H9 (cell line): ENCODE results near the gene DEPP1. TPM values are rescaled to one million over a fixed set of nuclear protein-coding genes. Genes with fewer than 3 reads are reported as not detected.

Experiments used
- DNase-seq: peaks from one replicate; pipeline ENCODE4 v3.0.0-alpha.2; 2017
- H2AFZ ChIP-seq: one replicate; pipeline ENCODE4 v1.6.1; 2013; ENCODE audit warnings: mild to moderate bottlenecking, low read length, control low read depth, moderate library complexity
- H2AK5ac ChIP-seq: 2 replicates; pipeline ENCODE4 v1.6.1; 2013; ENCODE audit warnings: low read length, control low read depth, mixed read lengths; ENCODE audit not compliant: insufficient read length
- H2BK120ac ChIP-seq: one replicate; pipeline ENCODE4 v1.6.1; 2013; ENCODE audit warnings: low read depth, mild to moderate bottlenecking, low read length, control low read depth, inconsistent platforms; ENCODE audit not compliant: poor library complexity, severe bottlenecking
- H2BK12ac ChIP-seq: 2 replicates; pipeline ENCODE4 v1.6.1; 2013; ENCODE audit warnings: low read length, control low read depth, mixed read lengths, low read depth; ENCODE audit not compliant: insufficient read length
- H2BK15ac ChIP-seq: 2 replicates; pipeline ENCODE4 v1.6.1; 2013; ENCODE audit warnings: low read depth, low read length, control low read depth
- H2BK20ac ChIP-seq: one replicate; pipeline ENCODE4 v1.6.1; 2013; ENCODE audit warnings: low read depth, mild to moderate bottlenecking, low read length, control low read depth, inconsistent platforms; ENCODE audit not compliant: poor library complexity, severe bottlenecking
- H2BK5ac ChIP-seq: 2 replicates; pipeline ENCODE4 v1.6.1; 2013; ENCODE audit warnings: low read length, control low read depth, mixed read lengths; ENCODE audit not compliant: insufficient read length
- H3K14ac ChIP-seq: 2 replicates; pipeline ENCODE4 v1.6.1; 2013; ENCODE audit warnings: low read length, control low read depth; ENCODE audit not compliant: insufficient read depth
- H3K18ac ChIP-seq: 2 replicates; pipeline ENCODE4 v1.6.1; 2013; ENCODE audit warnings: low read depth, mild to moderate bottlenecking, mixed read lengths, low read length, control low read depth; ENCODE audit not compliant: insufficient read length
- H3K23ac ChIP-seq: 2 replicates; pipeline ENCODE4 v1.6.1; 2013; ENCODE audit warnings: low read length, control low read depth, mixed read lengths, low read depth; ENCODE audit not compliant: insufficient read length
- H3K23me2 ChIP-seq: 2 replicates; pipeline ENCODE4 v1.6.1; 2013; ENCODE audit warnings: low read depth, mild to moderate bottlenecking, mixed read lengths, low read length, control low read depth; ENCODE audit not compliant: insufficient read length, poor library complexity, severe bottlenecking
- H3K27ac ChIP-seq: 2 replicates; pipeline ENCODE4 v1.5.1; 2013; ENCODE audit warnings: low read length, control low read depth, mixed read lengths, low read depth; ENCODE audit not compliant: insufficient read length
- H3K27me3 ChIP-seq: 2 replicates; pipeline ENCODE4 v1.6.1; 2013; ENCODE audit warnings: low read length, control low read depth, inconsistent platforms; ENCODE audit not compliant: insufficient read depth
- H3K4ac ChIP-seq: 2 replicates; pipeline ENCODE4 v1.6.1; 2013; ENCODE audit warnings: low read depth, mild to moderate bottlenecking, control low read depth, inconsistent platforms, low read length, moderate library complexity
- H3K4me1 ChIP-seq: 2 replicates; pipeline ENCODE4 v1.6.1; 2013; ENCODE audit warnings: low read length, control low read depth, inconsistent platforms; ENCODE audit not compliant: insufficient read depth
- H3K4me2 ChIP-seq: 2 replicates; pipeline ENCODE4 v1.6.1; 2013; ENCODE audit warnings: low read length, control low read depth, mixed read lengths; ENCODE audit not compliant: insufficient read length, insufficient read depth
- H3K56ac ChIP-seq: 2 replicates; pipeline ENCODE4 v1.6.1; 2013; ENCODE audit warnings: low read depth, mild to moderate bottlenecking, mixed read lengths, low read length, control low read depth; ENCODE audit not compliant: insufficient read length
- H3K79me1 ChIP-seq: 2 replicates; pipeline ENCODE4 v1.6.1; 2013; ENCODE audit warnings: low read depth, mild to moderate bottlenecking, moderate library complexity, low read length, control low read depth, inconsistent platforms; ENCODE audit not compliant: insufficient read depth, poor library complexity, severe bottlenecking
- H3K79me2 ChIP-seq: 2 replicates; pipeline ENCODE4 v1.6.1; 2013; ENCODE audit warnings: low read length, control low read depth, inconsistent platforms; ENCODE audit not compliant: insufficient read depth
- H3K9ac ChIP-seq: 2 replicates; pipeline ENCODE4 v1.6.1; 2013; ENCODE audit warnings: low read length, control low read depth, mixed read lengths; ENCODE audit not compliant: insufficient read length; ENCODE audit errors: extremely low read depth
- H3K9me3 ChIP-seq: one replicate; pipeline ENCODE4 v1.6.1; 2013; ENCODE audit warnings: low read depth, low read length, inconsistent platforms; ENCODE audit not compliant: control insufficient read depth
- H3T11ph ChIP-seq: one replicate; pipeline ENCODE4 v1.6.1; 2013; ENCODE audit warnings: mild to moderate bottlenecking, low read length, control low read depth, inconsistent platforms
- H4K20me1 ChIP-seq: one replicate; pipeline ENCODE4 v1.6.1; 2013; ENCODE audit not compliant: control insufficient read depth, insufficient read length, insufficient read depth
- H4K5ac ChIP-seq: 2 replicates; pipeline ENCODE4 v1.6.1; 2013; ENCODE audit warnings: low read depth, mild to moderate bottlenecking, mixed read lengths, low read length, control low read depth; ENCODE audit not compliant: insufficient read length
- H4K8ac ChIP-seq: replicated peaks from 2 replicates; pipeline ENCODE4 v1.6.1; 2013; ENCODE audit warnings: low read length, control low read depth, mixed read lengths, low read depth; ENCODE audit not compliant: insufficient read length
- H4K91ac ChIP-seq: 2 replicates; pipeline ENCODE4 v1.6.1; 2013; ENCODE audit warnings: low read depth, mild to moderate bottlenecking, moderate library complexity, mixed read lengths, low read length, control low read depth; ENCODE audit not compliant: insufficient read length
- H3K27ac Mint-ChIP-seq, 3 experiments: 2 replicates in 2 of 3; 3 replicates in 1 of 3; pipeline ENCODE4 v1.8.0; 2020 to 2021; ENCODE audit warnings: mixed read lengths in 3 of 3, mild to moderate bottlenecking in 1 of 3, moderate library complexity in 1 of 3
- H3K27me3 Mint-ChIP-seq: 2 replicates; pipeline ENCODE4 v1.8.0; 2021; ENCODE audit warnings: low read depth, mild to moderate bottlenecking, moderate library complexity, mixed read lengths
- H3K36me3 Mint-ChIP-seq, 3 experiments: 2 replicates in 2 of 3; 3 replicates in 1 of 3; pipeline ENCODE4 v1.8.0; 2020 to 2021; ENCODE audit warnings: low read depth in 3 of 3, mixed read lengths in 3 of 3; ENCODE audit not compliant: insufficient read depth in 1 of 3
- H3K4me1 Mint-ChIP-seq, 2 experiments: 2 replicates each; pipeline ENCODE4 v1.8.0; 2020; ENCODE audit warnings: mixed read lengths in 2 of 2
- H3K4me3 Mint-ChIP-seq, 2 experiments: 2 replicates in 1 of 2; 3 replicates in 1 of 2; pipeline ENCODE4 v1.8.0; 2020 to 2021; ENCODE audit warnings: mild to moderate bottlenecking in 2 of 2, mixed read lengths in 2 of 2, moderate library complexity in 1 of 2
- H3K9me3 Mint-ChIP-seq, 2 experiments: 2 replicates in 1 of 2; 3 replicates in 1 of 2; pipeline ENCODE4 v1.8.0; 2020; ENCODE audit warnings: mild to moderate bottlenecking in 2 of 2, mixed read lengths in 2 of 2, moderate library complexity in 1 of 2
- CTCF ChIP-seq: fragments of 200-600 bp; sonication (generic); conservative IDR thresholded peaks from 3 replicates; pipeline ENCODE4 v1.8.0; 2021; ENCODE audit warnings: antibody characterized with exemption, mild to moderate bottlenecking
- WGBS: extraction: QIAGEN DNeasy Blood & Tissue Kit; methylation state at CpG from one replicate; pipeline ENCODE4 v1.1.7; 2013; ENCODE audit warnings: missing lambda C conversion rate, low lambda C conversion rate, mixed read lengths; ENCODE audit not compliant: insufficient read length; ENCODE audit errors: extremely low coverage; 5-methylcytosine and 5-hydroxymethylcytosine counted together
- total RNA-seq: library from RNA; stranded (reverse); gene quantifications from 2 replicates; pipeline ENCODE4 v1.2.1, GENCODE V29; 2021

The DEPP1 gene
- total RNA-seq, 1 experiment from 2014 or later = 2.4 TPM

DNA sequence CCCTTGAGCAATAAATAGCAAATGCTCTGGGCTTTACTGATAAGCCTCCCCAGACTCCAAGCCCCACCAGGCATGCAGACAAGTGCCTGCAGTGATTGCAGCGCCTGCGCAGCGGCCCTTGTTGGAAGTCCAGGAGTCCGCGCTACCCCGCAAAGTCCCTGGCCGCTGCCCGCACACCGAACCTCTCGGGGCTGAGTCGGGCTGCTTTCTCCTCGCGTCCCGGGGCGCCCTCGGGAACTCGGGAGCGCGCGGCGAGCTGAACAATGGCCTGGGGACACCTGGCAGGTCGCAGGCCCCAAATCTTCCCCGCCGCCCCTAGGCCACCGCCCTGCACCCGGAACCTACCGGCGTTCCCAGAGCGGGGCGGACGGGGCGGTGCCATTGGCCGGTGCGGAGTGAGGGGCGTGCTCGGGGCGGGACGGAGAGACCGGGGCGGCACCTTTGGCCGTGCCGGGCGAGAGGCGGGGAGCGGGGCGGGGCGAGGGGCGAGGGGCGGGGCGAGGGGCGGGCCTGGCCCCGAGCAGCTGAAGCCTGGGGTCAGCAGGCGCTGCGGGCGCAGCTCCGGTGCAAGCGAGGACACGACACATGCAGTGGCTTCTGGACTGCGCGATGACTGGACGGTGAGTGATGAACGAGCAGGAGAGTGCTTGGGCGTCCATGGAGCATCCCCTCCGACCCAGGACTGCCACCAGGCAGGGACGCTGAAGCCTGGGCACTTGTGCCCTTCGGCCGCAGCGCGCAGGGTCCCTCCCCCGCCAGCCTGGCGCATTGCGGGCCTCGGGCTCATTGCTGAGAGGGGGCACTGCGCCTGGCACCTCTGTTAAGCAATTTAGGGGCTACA lies 19.1 kb downstream of the DEPP1 start, which contains the start of gene RASSF4:
RASSF4 (plus strand) TSS at position 556 of the 841 bp plus-strand sequence. CDS start 10,401 bp downstream, outside the sequence.
- Mint-ChIP-seq H3K4me3 (peak within 1 kb of the TSS; percentile 79 to 87), H3K4me1 (peaks cover 57 to 58% of the 10 kb centered on the region in 2 experiments), H3K36me3 (peaks cover 5 to 11% (median 9%) of the 10 kb centered on the region in 3 experiments; a peak in 6 of 7 replicates), H3K27ac (peak within 1 kb of the TSS in 1 of 3 experiments; percentile 12; a peak in 4 of 7 replicates), H3K9me3 (no peaks in the 10 kb centered on the region), H3K27me3 (peaks cover 13% of the 10 kb centered on the region)
- no peak within 1 kb of the TSS for H3K27ac ChIP-seq
- H4K8ac ChIP-seq = no peak within 1 kb of the TSS
- H3K14ac ChIP-seq = peak within 1 kb of the TSS; percentile 81
- H3K23ac ChIP-seq = no peak within 1 kb of the TSS
- H4K5ac ChIP-seq = no peak within 1 kb of the TSS
- no peaks in the 10 kb centered on the region for H3K27me3 ChIP-seq
- H4K91ac ChIP-seq = no peak within 1 kb of the TSS
- no peak within 1 kb of the TSS for H3T11ph ChIP-seq
- WGBS = no CpG with 5 or more reads among the region's 74 CpGs
- TF ChIP-seq CTCF = no peak
- no peaks in the 10 kb centered on the region for H3K79me2 ChIP-seq
- DNase-seq = peak; percentile 93
- no peak within 1 kb of the TSS for H2BK120ac ChIP-seq
- H2AK5ac ChIP-seq = no peak within 1 kb of the TSS
- H4K20me1 ChIP-seq = no peaks in the 10 kb centered on the region
- H3K9ac ChIP-seq = peak within 1 kb of the TSS; percentile 24
- no peak within 1 kb of the TSS for H2AFZ ChIP-seq
- H3K23me2 ChIP-seq = peaks cover 11% of the 10 kb centered on the region
- no peaks in the 10 kb centered on the region for H3K79me1 ChIP-seq
- H3K18ac ChIP-seq = no peak within 1 kb of the TSS
- H2BK5ac ChIP-seq = no peak within 1 kb of the TSS
- no peak within 1 kb of the TSS for H2BK15ac ChIP-seq
- no peak within 1 kb of the TSS for H3K56ac ChIP-seq
- H2BK12ac ChIP-seq = no peak within 1 kb of the TSS
- peaks cover 15% of the 10 kb centered on the region; the same call in 1 of the 2 replicates for H3K4me1 ChIP-seq
- no peak within 1 kb of the TSS for H3K4ac ChIP-seq
- H3K9me3 ChIP-seq = no peaks in the 10 kb centered on the region
- H3K4me2 ChIP-seq = peak within 1 kb of the TSS; percentile 81
- no peak within 1 kb of the TSS for H2BK20ac ChIP-seq
